Measurements from ENCODE around the gene IRF7.

Gene IRF7

DNA sequence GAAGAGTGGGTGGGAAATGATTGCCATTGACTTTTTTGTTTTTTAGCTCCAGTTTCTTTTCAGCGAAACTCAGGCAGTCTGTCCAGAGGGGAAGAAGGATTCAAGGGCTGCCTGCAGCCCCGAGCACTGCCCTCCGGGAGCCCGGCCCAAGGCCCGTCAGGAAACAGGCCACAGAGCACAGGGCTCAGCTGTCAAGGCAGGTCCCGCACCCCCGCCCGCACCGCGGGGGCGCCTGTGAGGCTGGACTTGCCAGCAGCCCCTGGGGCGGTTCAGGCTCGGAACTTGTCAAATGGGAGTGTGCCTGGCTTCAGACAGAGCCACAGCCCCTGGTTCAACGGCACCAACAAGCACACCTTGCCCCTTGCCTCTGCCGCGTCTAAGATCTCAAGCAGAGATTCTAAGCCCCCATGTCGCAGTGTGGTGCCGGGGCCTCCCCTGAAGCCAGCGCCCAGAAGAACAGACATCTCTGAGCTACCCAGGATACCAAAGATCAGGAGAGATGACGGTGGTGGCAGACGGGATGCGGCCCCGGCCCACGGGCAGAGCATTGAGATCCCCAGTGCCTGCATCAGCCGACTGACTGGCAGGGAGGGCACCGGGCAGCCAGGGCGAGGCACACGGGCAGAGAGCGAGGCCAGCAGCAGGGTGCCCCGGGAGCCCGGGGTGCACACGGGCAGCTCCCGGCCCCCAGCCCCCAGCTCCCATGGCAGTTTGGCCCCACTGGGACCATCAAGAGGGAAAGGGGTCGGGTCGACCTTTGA is 8.6 kb downstream of the IRF7 start:
- ATAC-seq (replicated peaks; ENCODE audit: extremely low read depth, poor library complexity, severe bottlenecking) (no peak), DNase-seq (ENCODE audit: low spot score in 2 of 2) (no peak)
- Mint-ChIP-seq H3K36me3 (ENCODE audit: insufficient read depth) (peaks cover 38% of the 10 kb centered on the region), H3K27me3 (no peaks in the 10 kb centered on the region), H3K27ac (ENCODE audit: low read depth) (peak overlapping the region; percentile 49), H3K9me3 (no peaks in the 10 kb centered on the region), H3K4me3 (no peak overlapping the region), H3K4me1 (peaks cover 3% of the 10 kb centered on the region)

DNA sequence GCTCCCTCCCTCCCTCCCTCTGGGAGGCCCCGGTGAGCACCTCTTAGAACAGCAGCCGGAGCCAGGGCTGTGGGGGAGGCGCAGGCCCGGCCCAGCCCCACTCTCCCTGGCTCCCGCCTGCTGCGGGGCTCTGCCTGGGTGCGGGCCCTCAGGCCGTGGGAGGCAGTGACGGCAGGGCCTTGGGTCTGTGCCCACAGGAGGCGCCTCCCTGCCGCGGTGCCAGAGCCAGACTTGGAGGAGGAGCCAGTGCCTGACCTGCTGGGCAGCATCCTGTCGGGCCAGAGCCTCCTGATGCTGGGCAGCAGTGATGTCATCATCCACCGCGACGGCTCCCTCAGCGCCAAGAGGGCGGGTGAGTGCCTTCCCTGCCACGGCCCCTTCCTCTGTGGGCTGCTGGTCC is 9.5 kb downstream of the IRF7 start:
- no peaks in the 10 kb centered on the region for H3K9me3 Mint-ChIP-seq
- ATAC-seq (replicated peaks; ENCODE audit: extremely low read depth, poor library complexity, severe bottlenecking) (no peak), DNase-seq (ENCODE audit: low spot score in 2 of 2) (no peak)
- no peaks in the 10 kb centered on the region for H3K4me1 Mint-ChIP-seq
- H3K4me3 Mint-ChIP-seq: no peak overlapping the region
- H3K36me3 Mint-ChIP-seq (ENCODE audit: insufficient read depth): peaks cover 45% of the 10 kb centered on the region
- H3K27ac Mint-ChIP-seq (ENCODE audit: low read depth): peak overlapping the region; percentile 49
- H3K27me3 Mint-ChIP-seq: no peaks in the 10 kb centered on the region

DNA sequence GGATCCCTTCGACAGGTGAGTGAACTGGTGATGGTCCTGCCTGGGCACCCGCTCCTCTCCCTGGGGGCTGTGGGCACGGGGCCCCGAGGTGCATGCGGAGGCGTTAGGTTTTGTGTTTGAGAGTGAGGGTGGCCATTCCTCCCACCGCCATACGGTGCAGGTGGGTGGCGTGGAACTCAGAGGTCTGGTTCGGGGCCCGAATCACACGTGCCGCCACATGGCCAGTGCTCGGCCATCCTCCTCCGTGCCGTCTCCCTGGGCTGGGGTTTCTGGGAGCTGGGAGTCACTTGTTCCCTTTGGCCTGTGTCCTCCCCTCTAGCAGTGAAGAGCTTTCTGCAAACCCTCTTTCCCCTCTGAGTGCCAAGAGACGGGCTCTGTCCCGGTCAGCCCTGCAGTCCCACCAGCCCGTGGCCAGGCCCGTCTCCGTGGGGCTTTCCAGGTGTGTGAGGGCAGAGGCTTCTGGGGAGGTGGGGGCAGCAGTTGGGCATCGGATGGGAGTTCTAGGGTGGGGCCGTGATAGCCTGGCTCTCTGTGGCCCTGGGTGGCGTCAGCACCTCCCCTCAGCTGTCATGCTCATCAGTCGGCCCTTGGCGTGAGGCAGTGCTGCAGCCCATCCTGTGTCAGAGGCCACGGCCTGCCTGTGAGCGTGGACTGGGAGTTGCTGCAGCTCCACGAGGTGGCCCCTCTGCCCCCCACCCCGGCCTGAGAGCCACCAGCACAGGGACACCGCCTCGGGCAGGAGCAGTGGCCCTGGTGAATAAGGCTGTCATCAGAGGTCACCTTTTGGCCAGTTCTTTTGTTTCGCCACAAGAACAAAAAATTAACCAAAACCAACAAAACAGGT is 10.2 kb downstream of the IRF7 start:
- H3K36me3 Mint-ChIP-seq (ENCODE audit: insufficient read depth): peaks cover 48% of the 10 kb centered on the region
- DNase-seq (ENCODE audit: low spot score in 2 of 2) (no peak), ATAC-seq (replicated peaks; ENCODE audit: extremely low read depth, poor library complexity, severe bottlenecking) (no peak)
- H3K27ac Mint-ChIP-seq (ENCODE audit: low read depth): no peak overlapping the region
- H3K4me1 Mint-ChIP-seq: no peaks in the 10 kb centered on the region
- no peaks in the 10 kb centered on the region for H3K9me3 Mint-ChIP-seq
- H3K4me3 Mint-ChIP-seq: no peak overlapping the region
- H3K27me3 Mint-ChIP-seq: no peaks in the 10 kb centered on the region

DNA sequence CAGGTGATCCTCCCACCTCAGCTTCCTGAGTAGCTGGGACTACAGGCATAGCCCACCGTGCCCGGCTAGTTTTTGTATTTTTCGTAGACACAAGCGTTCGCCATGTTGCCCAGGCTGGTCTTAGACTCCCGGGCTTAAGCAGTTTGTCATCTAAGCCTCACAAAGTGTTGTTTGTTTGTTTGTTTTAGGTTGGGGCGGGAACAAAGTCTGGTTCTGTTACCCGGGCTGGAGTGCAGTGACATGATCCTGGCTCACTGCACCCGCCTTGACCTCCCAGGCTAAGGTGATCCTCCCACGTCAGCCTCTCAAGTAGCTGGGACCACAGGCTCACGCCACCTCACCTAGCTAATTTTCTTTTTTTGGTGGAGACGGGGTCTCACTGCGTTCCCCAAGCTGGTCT is 12.6 kb downstream of the IRF7 start:
- Mint-ChIP-seq H3K4me3 (no peak overlapping the region), H3K36me3 (ENCODE audit: insufficient read depth) (peaks cover 67% of the 10 kb centered on the region), H3K27ac (ENCODE audit: low read depth) (no peak overlapping the region), H3K27me3 (no peaks in the 10 kb centered on the region), H3K9me3 (no peaks in the 10 kb centered on the region), H3K4me1 (no peaks in the 10 kb centered on the region)
- no peak for DNase-seq (ENCODE audit: low spot score in 2 of 2)
- ATAC-seq (replicated peaks; ENCODE audit: extremely low read depth, poor library complexity, severe bottlenecking): no peak

DNA sequence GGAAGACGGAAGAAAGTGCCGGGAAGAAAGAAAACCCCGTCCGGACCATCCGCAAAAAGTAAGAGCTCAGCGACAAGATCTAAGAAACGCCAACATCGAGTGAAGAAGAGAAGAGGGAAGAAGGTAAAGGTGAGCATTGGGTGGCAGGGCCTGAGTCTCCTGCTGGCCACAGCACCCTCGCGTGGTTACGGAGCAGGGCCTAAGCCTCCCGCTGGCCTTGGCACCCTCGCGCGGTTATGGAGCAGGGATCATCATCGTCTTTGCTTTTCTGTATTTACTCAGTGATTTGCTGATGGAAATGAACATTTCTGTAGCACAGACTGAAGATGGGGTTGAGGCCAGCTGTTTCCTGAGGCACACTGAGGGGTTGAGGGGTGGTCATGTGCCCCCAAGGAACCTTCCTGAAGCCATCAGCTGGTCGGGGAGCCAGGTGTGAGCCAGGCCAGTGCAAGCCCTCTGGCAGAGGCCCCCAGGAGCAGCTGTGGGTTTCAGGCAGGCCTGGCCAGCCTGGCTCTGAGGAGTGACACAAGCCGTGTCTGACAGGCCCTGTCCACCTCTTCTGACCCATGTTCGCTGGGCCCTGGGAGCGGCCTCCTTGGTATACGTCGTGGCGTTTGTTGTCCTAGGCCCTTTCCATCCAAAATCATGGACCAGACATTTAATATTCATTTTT is 14.0 kb downstream of the IRF7 start:
- Mint-ChIP-seq H3K27ac (ENCODE audit: low read depth) (no peak overlapping the region), H3K4me3 (no peak overlapping the region), H3K36me3 (ENCODE audit: insufficient read depth) (peaks cover 65% of the 10 kb centered on the region), H3K9me3 (no peaks in the 10 kb centered on the region), H3K27me3 (no peaks in the 10 kb centered on the region), H3K4me1 (no peaks in the 10 kb centered on the region)
- no peak for ATAC-seq (replicated peaks; ENCODE audit: extremely low read depth, poor library complexity, severe bottlenecking)
- DNase-seq (ENCODE audit: low spot score in 2 of 2): no peak

DNA sequence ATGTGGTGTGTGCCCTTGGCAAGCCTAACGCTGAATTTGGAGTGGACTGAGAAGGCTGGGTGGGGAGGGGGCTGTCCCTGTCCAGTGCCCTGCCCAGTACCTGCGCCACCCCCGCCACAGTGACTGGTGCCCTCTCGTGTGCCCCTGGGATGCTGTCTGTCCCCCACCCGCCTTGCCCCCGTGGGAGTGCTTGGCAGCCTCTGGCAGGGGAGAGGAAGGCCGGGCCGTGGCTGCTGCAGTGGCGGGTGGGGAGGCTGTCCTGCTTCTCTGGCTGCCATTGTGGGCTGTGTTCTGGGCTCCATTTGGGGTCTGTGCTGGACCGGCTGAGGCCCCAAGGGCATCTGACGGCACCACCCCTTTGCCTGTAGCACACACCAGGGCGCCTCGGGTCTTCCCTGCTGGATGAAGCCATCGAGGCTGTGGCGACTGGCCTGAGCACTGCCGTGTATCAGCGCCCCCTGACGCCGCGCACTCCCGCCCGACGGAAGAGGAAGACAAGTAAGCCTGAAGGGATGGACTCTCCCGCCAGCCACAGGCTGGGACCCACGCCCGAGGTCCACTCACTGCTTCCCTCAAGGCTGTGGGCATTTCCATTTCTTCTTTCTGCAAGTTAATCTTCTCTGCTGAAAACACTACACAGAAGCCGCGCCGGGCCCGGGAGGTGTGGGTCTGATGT is 17.6 kb downstream of the IRF7 start:
- H3K4me1 Mint-ChIP-seq: no peaks in the 10 kb centered on the region
- DNase-seq (ENCODE audit: low spot score in 2 of 2) (no peak), ATAC-seq (replicated peaks; ENCODE audit: extremely low read depth, poor library complexity, severe bottlenecking) (no peak)
- no peak overlapping the region for H3K4me3 Mint-ChIP-seq
- H3K27ac Mint-ChIP-seq (ENCODE audit: low read depth): peak overlapping the region; percentile 6
- H3K36me3 Mint-ChIP-seq (ENCODE audit: insufficient read depth): peaks cover 69% of the 10 kb centered on the region
- no peaks in the 10 kb centered on the region for H3K9me3 Mint-ChIP-seq
- no peaks in the 10 kb centered on the region for H3K27me3 Mint-ChIP-seq

DNA sequence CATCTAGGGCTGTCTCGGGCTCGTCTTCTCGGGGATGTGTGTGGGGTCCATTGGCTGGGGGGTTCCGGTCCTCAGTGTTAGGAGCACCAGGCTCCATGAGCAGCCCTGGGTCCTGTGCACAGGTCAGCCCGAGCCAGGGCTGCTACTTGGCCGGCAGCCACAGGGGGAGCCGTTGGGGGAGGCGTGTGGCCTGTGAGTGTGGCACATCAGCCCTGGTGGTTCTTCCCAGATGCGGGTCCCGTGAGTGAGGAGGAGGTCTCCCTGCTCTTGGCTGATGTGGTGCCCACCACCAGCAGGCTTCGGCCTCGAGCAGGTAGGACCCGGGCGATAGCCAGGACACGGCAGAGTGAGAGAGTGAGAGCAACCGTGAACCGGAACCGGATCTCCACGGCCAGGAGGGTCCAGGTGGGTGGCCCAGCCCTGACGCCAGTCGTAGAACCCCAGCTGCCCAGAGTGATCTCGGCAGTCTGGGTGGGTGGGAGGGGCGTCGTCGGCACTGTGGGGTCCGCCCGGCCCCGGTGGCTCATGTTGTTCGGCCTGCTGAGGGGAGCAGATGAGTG is 18.5 kb downstream of the IRF7 start:
- H3K4me3 Mint-ChIP-seq: no peak overlapping the region
- H3K4me1 Mint-ChIP-seq: no peaks in the 10 kb centered on the region
- ATAC-seq (replicated peaks; ENCODE audit: extremely low read depth, poor library complexity, severe bottlenecking) (no peak), DNase-seq (ENCODE audit: low spot score in 2 of 2) (no peak)
- peak overlapping the region; percentile 35 for H3K27ac Mint-ChIP-seq (ENCODE audit: low read depth)
- H3K36me3 Mint-ChIP-seq (ENCODE audit: insufficient read depth): peaks cover 74% of the 10 kb centered on the region
- H3K9me3 Mint-ChIP-seq: no peaks in the 10 kb centered on the region
- no peaks in the 10 kb centered on the region for H3K27me3 Mint-ChIP-seq

DNA sequence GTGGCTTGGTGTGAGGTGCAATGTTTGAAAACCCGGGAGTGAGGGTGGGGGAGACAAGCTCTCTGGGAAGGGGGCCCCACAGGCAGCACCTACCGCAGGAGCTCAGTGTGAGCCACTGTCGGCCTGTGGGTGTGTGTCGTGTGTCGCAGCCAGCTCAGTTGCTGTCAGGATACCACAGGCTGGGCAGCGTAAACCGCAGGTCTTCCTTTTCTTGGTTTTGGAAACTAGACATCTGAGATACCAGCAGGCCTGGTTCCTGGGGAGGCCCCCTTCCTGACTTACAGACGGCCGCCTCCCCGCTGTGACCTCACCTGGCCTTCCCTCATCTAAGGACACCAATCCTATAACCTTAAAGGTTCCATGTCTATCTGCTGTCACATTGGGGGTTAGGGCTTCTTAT is 19.4 kb downstream of the IRF7 start:
- no peaks in the 10 kb centered on the region for H3K4me1 Mint-ChIP-seq
- ATAC-seq (replicated peaks; ENCODE audit: extremely low read depth, poor library complexity, severe bottlenecking) (no peak), DNase-seq (ENCODE audit: low spot score in 2 of 2) (no peak)
- no peaks in the 10 kb centered on the region for H3K9me3 Mint-ChIP-seq
- no peak overlapping the region for H3K4me3 Mint-ChIP-seq
- H3K27ac Mint-ChIP-seq (ENCODE audit: low read depth): peak overlapping the region; percentile 35
- H3K36me3 Mint-ChIP-seq (ENCODE audit: insufficient read depth): peaks cover 73% of the 10 kb centered on the region
- H3K27me3 Mint-ChIP-seq: no peaks in the 10 kb centered on the region

DNA sequence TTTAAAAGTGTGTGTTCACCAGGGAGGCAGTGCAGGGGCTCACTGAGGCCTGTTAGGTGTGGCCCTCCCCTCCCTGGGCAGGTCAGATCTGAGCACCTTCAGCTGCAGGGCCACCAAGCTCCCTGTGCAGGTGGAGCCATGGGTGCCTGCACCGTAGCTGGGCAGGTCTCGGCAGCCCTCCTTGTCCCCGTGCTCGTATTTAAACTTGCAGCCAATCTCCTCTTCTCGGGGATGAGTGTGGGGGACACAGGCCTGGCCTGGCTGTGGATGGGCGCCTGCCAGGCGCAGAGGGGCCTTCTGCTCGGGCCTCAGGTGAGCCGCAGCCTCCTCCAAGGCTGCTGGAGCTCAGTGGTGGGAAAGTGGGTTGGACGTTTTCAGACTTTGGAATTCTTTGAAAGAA is 20.4 kb downstream of the IRF7 start:
- H3K4me1 Mint-ChIP-seq: no peaks in the 10 kb centered on the region
- peaks cover 74% of the 10 kb centered on the region for H3K36me3 Mint-ChIP-seq (ENCODE audit: insufficient read depth)
- DNase-seq (ENCODE audit: low spot score in 2 of 2): no peak
- no peaks in the 10 kb centered on the region for H3K27me3 Mint-ChIP-seq
- H3K4me3 Mint-ChIP-seq: no peak overlapping the region
- ATAC-seq (replicated peaks; ENCODE audit: extremely low read depth, poor library complexity, severe bottlenecking): no peak
- H3K9me3 Mint-ChIP-seq: no peaks in the 10 kb centered on the region
- no peak overlapping the region for H3K27ac Mint-ChIP-seq (ENCODE audit: low read depth)

DNA sequence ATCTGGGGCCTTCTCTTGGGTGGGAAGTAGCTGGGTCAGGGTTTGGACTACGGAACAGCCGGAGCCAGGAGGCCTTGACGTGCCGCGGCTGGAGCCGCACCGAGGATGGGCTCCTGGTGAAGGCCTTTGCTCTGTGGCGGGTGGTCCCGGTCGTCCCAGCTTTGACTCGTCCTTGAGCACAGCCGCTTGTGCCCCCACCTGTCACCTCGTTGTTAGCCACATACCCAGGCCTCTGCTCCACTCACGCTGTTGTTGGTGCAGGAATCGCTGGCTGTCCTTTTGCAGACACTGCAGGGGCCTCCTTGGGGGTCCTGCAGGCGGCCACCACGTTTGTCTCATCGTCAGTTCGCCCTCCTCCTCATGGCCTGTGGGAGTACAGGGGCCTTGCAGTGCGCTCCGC is 22.4 kb downstream of the IRF7 start:
- peaks cover 69% of the 10 kb centered on the region for H3K36me3 Mint-ChIP-seq (ENCODE audit: insufficient read depth)
- no peaks in the 10 kb centered on the region for H3K27me3 Mint-ChIP-seq
- no peak for DNase-seq (ENCODE audit: low spot score in 2 of 2)
- ATAC-seq (replicated peaks; ENCODE audit: extremely low read depth, poor library complexity, severe bottlenecking): no peak
- no peaks in the 10 kb centered on the region for H3K9me3 Mint-ChIP-seq
- no peak overlapping the region for H3K27ac Mint-ChIP-seq (ENCODE audit: low read depth)
- no peak overlapping the region for H3K4me3 Mint-ChIP-seq
- H3K4me1 Mint-ChIP-seq: peaks cover 10% of the 10 kb centered on the region

DNA sequence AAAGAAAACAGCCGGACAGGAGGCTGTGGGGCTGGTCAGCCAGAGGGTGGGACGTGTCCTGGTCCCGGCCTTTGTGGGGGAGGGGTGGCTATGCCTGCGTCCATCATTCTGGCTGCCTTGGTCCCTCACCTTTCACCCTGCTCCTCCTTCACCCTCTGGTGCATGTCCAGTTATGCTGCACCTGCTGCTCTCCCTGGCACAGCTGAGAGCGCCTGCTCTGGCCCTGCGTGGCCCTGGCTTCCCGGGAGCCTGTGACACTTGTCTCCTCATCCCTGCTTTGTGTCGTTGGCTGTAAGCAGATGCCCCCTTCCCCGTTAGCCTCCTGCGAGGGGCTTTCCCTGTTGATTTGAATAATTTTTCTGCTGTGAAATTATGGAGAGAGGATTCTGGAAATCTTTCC is 22.8 kb downstream of the IRF7 start:
- no peaks in the 10 kb centered on the region for H3K9me3 Mint-ChIP-seq
- H3K36me3 Mint-ChIP-seq (ENCODE audit: insufficient read depth): peaks cover 69% of the 10 kb centered on the region
- ATAC-seq (replicated peaks; ENCODE audit: extremely low read depth, poor library complexity, severe bottlenecking) (no peak), DNase-seq (ENCODE audit: low spot score in 2 of 2) (no peak)
- H3K27me3 Mint-ChIP-seq: no peaks in the 10 kb centered on the region
- no peak overlapping the region for H3K27ac Mint-ChIP-seq (ENCODE audit: low read depth)
- H3K4me3 Mint-ChIP-seq: no peak overlapping the region
- peaks cover 14% of the 10 kb centered on the region for H3K4me1 Mint-ChIP-seq

DNA sequence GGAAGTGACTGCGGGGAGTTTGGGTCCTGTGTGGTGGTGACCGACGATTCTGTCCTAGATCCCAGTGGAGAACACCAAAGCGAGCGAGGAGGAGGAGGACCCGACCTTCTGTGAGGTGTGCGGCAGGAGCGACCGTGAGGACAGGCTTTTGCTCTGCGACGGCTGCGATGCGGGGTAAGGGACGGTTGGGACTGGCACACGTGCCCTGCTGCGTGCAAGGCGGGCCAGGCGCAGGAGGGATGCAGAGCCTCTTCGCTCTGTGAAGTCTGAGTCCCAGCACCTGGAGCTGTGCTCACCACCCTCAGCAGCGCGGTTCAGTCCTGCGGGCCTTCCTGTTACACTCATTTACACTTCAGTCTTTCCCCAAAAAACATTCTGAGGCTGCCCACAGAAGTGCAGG is 23.2 kb downstream of the IRF7 start:
- Mint-ChIP-seq H3K4me1 (peaks cover 18% of the 10 kb centered on the region), H3K36me3 (ENCODE audit: insufficient read depth) (peaks cover 69% of the 10 kb centered on the region), H3K4me3 (no peak overlapping the region), H3K27ac (ENCODE audit: low read depth) (no peak overlapping the region), H3K9me3 (no peaks in the 10 kb centered on the region), H3K27me3 (no peaks in the 10 kb centered on the region)
- no peak for ATAC-seq (replicated peaks; ENCODE audit: extremely low read depth, poor library complexity, severe bottlenecking)
- DNase-seq (ENCODE audit: low spot score in 2 of 2): no peak
